ENCODE measurements around the gene ACSL6. TPM values are rescaled to one million over a fixed set of nuclear protein-coding genes. Genes with fewer than 3 reads are reported as not detected.

The ACSL6 gene
- total and polyA plus RNA-seq, 4 donors = 27.9 to 103 (median 74.9) TPM

DNA sequence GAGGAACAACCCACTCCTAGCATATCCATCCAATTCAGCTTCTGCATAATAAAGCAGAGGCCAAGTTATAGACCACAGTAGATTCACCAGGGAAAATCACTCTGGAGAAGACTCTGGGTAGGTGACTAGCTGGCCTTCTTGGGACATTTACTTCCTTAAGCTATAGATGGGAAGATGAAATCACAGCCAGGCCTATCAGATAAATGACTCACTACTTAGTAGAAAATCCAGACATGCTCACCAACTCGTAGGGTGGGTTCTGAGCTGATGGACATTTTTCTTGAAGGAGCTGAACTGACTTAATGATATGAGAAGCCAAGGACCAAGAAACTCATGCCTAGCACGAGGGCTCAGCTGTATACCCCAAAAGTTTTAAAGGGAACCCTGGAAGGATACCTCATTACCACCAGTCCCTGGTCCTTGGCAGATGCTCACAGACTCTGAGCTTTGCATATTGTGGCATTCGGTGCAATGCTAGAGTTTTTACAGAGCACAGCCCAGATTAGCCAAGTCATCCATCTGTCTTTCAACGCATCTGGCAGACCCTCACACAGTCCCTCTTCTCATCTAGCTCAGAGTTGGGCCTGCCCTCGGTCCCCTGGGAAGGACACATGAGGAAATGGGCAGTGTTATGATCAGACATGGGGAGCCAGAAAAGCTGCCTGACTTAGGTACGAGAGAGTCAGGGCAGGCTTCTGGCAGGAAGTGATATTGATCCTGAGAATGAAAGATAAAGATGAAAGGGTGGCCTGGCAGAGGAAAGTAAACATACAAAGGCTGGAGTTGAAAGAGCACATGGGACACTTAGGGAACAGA lies 15.0 kb downstream of the ACSL6 start:
- DNase-seq (ENCODE audit: low read depth in 4 of 6, low spot score in 6 of 6) = no peak
- 69% methylated on average over 3 of the region's 6 CpGs for WGBS (ENCODE audit: insufficient coverage)
- H3K36me3 ChIP-seq (ENCODE audit: control insufficient read depth, insufficient read depth, low read length) = peaks cover 42% of the 10 kb centered on the region
- no peak overlapping the region for H3K27ac ChIP-seq (ENCODE audit: low read depth, low read length)
- no peak overlapping the region for H3K4me3 ChIP-seq (ENCODE audit: low read depth, low read length)
- H3K9me3 ChIP-seq (ENCODE audit: control insufficient read depth, insufficient read depth, low read length) = no peaks in the 10 kb centered on the region
- H3K4me1 ChIP-seq (ENCODE audit: control insufficient read depth, insufficient read depth, low read length) = peaks cover 61% of the 10 kb centered on the region
- H3K27me3 ChIP-seq (ENCODE audit: control insufficient read depth, insufficient read depth, low read length) = no peaks in the 10 kb centered on the region

DNA sequence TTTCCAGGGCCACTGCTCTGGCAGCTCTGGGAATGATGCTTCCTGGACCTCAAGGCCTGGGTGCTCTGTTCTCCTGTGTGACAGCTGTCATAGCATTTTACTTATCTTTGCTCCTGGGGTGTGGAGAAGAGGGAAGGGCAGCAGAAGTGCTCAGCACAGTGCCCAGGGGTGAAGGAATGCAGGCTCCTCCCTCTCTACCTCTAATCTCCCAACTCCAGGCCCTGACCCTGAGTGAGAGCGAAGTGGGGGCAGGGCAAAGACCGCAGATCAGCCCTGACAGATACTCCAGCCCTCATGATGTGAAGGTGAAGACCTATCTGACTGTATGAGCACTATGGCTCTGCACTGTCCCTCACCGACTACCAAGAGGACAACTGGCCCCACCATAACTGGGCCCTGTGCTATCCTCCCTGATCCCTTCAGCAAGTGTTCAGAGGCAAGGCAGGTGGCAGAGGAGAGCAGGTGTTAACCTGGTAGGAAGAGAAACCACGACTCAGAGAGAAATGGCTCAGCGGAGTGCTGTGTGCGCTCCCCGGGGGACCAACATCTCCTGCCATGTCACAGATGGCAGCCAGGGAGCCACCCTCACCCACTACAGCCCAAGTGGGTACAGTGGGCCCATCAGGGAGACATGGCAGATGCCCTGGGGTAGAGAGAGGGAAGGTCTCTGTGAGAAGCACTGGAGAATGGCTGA lies 16.8 kb downstream of the ACSL6 start:
- no peak for DNase-seq (ENCODE audit: low read depth in 4 of 6, low spot score in 6 of 6)
- Histone ChIP-seq H3K36me3 (ENCODE audit: control insufficient read depth, insufficient read depth, low read length) (peaks cover 57% of the 10 kb centered on the region), H3K4me1 (ENCODE audit: control insufficient read depth, insufficient read depth, low read length) (peaks cover 44% of the 10 kb centered on the region), H3K4me3 (ENCODE audit: low read depth, low read length) (no peak overlapping the region), H3K9me3 (ENCODE audit: control insufficient read depth, insufficient read depth, low read length) (no peaks in the 10 kb centered on the region), H3K27me3 (ENCODE audit: control insufficient read depth, insufficient read depth, low read length) (no peaks in the 10 kb centered on the region), H3K27ac (ENCODE audit: low read depth, low read length) (no peak overlapping the region)
- 75% methylated on average over 2 of the region's 7 CpGs for WGBS (ENCODE audit: insufficient coverage)

DNA sequence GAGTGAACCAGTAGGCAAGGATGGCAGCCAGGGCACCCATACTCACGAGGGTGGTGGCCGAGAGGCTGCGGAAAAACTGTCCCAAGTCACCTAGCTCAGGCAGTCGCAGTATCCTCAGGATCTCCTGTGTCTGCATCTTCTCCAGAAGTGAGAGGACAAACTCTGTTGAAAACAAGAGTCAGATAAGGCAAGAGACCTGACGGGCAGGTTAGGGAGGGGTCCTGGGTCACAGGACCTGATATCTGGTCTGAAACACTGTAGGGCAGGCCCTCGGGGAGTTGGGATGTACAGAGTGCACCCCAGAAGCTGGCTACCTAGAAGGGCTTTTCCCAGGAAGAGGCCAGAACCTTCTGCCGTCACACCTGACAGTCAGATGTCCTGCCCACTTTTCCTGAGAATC lies 17.4 kb downstream of the ACSL6 start:
- Histone ChIP-seq H3K9me3 (ENCODE audit: control insufficient read depth, insufficient read depth, low read length) (no peaks in the 10 kb centered on the region), H3K36me3 (ENCODE audit: control insufficient read depth, insufficient read depth, low read length) (peaks cover 59% of the 10 kb centered on the region), H3K27ac (ENCODE audit: low read depth, low read length) (no peak overlapping the region), H3K4me3 (ENCODE audit: low read depth, low read length) (no peak overlapping the region), H3K27me3 (ENCODE audit: control insufficient read depth, insufficient read depth, low read length) (no peaks in the 10 kb centered on the region), H3K4me1 (ENCODE audit: control insufficient read depth, insufficient read depth, low read length) (peaks cover 38% of the 10 kb centered on the region)
- DNase-seq (ENCODE audit: low read depth in 4 of 6, low spot score in 6 of 6) = no peak
- 91% methylated on average over 7 of the region's 7 CpGs for whole genome bisulfite sequencing (ENCODE audit: insufficient coverage)

DNA sequence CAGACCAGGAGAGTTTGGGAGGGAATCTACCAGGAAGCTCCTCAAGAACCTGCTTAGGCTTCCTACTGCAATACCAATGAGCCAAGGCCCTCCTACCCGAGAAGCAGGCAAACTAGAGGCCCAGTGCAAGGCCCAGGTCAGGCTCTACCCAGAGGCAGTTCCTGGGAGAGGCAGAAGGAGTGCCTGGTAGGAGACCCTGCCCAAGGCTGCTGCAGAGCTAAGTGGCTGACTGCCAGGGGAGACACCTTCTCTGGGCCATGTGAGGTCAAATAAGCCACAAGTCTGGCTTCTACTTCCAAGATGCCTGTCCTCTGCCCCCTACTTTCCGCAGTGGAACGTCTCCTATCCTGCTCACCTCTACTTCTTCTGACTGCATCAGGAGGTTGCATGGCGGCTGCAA lies 17.8 kb downstream of the ACSL6 start:
- Histone ChIP-seq H3K27me3 (ENCODE audit: control insufficient read depth, insufficient read depth, low read length) (no peaks in the 10 kb centered on the region), H3K4me1 (ENCODE audit: control insufficient read depth, insufficient read depth, low read length) (peaks cover 34% of the 10 kb centered on the region), H3K27ac (ENCODE audit: low read depth, low read length) (no peak overlapping the region), H3K9me3 (ENCODE audit: control insufficient read depth, insufficient read depth, low read length) (no peaks in the 10 kb centered on the region), H3K36me3 (ENCODE audit: control insufficient read depth, insufficient read depth, low read length) (peaks cover 63% of the 10 kb centered on the region), H3K4me3 (ENCODE audit: low read depth, low read length) (no peak overlapping the region)
- 95% methylated on average over 4 of the region's 4 CpGs for WGBS (ENCODE audit: insufficient coverage)
- no peak for DNase-seq (ENCODE audit: low read depth in 4 of 6, low spot score in 6 of 6)

DNA sequence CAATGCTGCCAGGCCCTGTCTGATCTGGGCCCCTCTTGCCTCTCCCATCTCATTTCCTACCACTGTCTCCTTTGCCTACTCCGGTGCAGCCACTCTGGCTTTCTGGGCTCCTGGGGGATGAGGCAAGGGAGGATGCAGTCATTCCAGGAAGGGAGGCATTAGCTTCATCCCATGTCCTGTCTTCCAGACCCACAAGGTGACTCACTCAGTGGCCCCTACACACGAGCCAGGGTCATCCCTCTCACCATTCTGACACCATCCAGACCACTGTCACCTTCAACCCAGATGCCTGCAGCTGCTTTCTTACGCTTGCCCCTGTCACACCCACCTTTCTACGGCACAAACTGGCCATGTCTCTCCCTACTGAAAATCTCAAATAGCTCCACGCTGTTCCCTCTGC lies 19.1 kb downstream of the ACSL6 start:
- Histone ChIP-seq H3K36me3 (ENCODE audit: control insufficient read depth, insufficient read depth, low read length) (peaks cover 72% of the 10 kb centered on the region), H3K9me3 (ENCODE audit: control insufficient read depth, insufficient read depth, low read length) (no peaks in the 10 kb centered on the region), H3K4me3 (ENCODE audit: low read depth, low read length) (no peak overlapping the region), H3K27ac (ENCODE audit: low read depth, low read length) (no peak overlapping the region), H3K4me1 (ENCODE audit: control insufficient read depth, insufficient read depth, low read length) (peaks cover 21% of the 10 kb centered on the region), H3K27me3 (ENCODE audit: control insufficient read depth, insufficient read depth, low read length) (no peaks in the 10 kb centered on the region)
- WGBS (ENCODE audit: insufficient coverage) = 79% methylated on average over 5 of the region's 5 CpGs
- DNase-seq (ENCODE audit: low read depth in 4 of 6, low spot score in 6 of 6) = no peak

DNA sequence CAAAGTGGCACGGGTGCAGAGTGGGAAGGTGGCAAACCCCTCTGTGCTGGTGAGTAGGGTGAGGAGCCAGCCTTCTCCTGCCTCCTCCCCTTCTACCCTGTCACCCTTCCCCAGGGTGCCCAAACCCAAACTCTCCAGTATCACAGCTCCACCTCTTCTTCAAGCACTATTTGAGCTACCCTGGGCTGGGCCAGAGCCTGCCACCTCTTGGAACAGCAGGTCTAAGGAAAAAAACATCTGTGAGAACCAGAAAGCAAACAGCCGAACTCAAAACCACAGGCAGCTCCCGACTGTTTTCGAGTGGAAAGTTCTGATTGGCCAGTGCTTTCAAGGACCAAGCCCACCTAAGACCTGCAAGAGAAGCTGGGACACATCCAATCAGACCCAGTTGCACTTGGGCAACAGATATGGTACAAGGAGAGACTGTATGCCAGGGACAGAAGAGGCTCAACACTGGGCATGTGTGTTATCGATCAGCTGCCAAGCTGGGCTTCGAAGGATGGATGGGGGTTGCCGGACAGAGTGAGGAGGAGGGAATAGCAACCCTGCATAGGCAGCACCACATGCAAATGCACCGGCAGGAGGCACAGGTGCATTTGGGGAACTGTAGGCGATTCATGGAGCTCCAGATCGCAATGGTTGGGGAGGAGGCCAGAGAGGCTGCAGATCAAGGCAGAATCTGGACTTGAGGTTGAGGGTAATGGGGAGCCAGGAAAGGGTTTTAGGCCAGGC lies 19.7 kb downstream of the ACSL6 start:
- peaks cover 76% of the 10 kb centered on the region for H3K36me3 ChIP-seq (ENCODE audit: control insufficient read depth, insufficient read depth, low read length)
- no peaks in the 10 kb centered on the region for H3K9me3 ChIP-seq (ENCODE audit: control insufficient read depth, insufficient read depth, low read length)
- H3K4me3 ChIP-seq (ENCODE audit: low read depth, low read length) = no peak overlapping the region
- no peaks in the 10 kb centered on the region for H3K27me3 ChIP-seq (ENCODE audit: control insufficient read depth, insufficient read depth, low read length)
- no peak overlapping the region for H3K27ac ChIP-seq (ENCODE audit: low read depth, low read length)
- WGBS (ENCODE audit: insufficient coverage) = 45% methylated on average over 8 of the region's 10 CpGs
- H3K4me1 ChIP-seq (ENCODE audit: control insufficient read depth, insufficient read depth, low read length) = peaks cover 15% of the 10 kb centered on the region
- no peak for DNase-seq (ENCODE audit: low read depth in 4 of 6, low spot score in 6 of 6)

DNA sequence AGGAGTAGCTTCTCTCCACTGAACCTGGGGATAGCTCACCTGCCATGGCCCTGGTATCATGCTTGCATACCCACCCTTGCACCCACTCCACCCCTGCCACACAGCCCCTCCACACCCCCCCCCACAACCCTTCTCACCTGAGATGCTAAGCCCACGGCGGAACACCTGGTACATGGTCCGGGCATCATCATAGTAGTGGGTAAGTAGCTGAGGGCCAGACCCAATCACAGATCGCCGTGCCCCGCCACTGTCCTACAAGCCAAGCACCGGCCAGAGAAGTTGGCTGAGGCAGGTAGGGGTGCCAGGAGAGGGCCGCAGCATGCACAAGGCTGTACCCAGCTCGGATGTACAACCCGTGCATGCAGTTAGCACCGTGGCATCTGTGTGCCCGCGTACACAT lies 20.7 kb downstream of the ACSL6 start:
- Histone ChIP-seq H3K9me3 (ENCODE audit: control insufficient read depth, insufficient read depth, low read length) (no peaks in the 10 kb centered on the region), H3K4me3 (ENCODE audit: low read depth, low read length) (no peak overlapping the region), H3K36me3 (ENCODE audit: control insufficient read depth, insufficient read depth, low read length) (peaks cover 85% of the 10 kb centered on the region), H3K27me3 (ENCODE audit: control insufficient read depth, insufficient read depth, low read length) (no peaks in the 10 kb centered on the region), H3K4me1 (ENCODE audit: control insufficient read depth, insufficient read depth, low read length) (peaks cover 15% of the 10 kb centered on the region), H3K27ac (ENCODE audit: low read depth, low read length) (no peak overlapping the region)
- over 99% methylated on average over 10 of the region's 13 CpGs for WGBS (ENCODE audit: insufficient coverage)
- no peak for DNase-seq (ENCODE audit: low read depth in 4 of 6, low spot score in 6 of 6)

DNA sequence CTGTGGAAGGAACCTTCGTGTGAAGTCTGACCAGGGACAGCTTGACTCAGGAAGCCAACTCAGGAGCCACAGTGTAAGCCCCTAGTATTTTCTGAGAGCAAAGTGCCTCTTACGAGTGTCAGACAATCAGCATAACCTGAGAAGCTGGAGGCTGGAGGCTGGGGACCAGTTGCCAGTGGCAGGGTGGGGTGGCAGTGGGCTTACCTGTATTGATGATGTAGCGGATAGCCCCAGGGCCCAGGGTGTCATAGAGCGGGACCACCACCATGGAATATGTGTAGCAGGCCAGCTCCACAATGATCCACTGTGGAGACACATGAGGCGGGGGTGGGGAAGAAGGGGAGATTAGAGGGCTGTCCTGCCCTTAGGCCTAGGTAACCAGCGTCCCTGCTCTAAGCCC lies 22.9 kb downstream of the ACSL6 start:
- Histone ChIP-seq H3K4me3 (ENCODE audit: low read depth, low read length) (no peak overlapping the region), H3K27me3 (ENCODE audit: control insufficient read depth, insufficient read depth, low read length) (no peaks in the 10 kb centered on the region), H3K27ac (ENCODE audit: low read depth, low read length) (no peak overlapping the region), H3K36me3 (ENCODE audit: control insufficient read depth, insufficient read depth, low read length) (peaks cover 88% of the 10 kb centered on the region), H3K4me1 (ENCODE audit: control insufficient read depth, insufficient read depth, low read length) (peaks cover 24% of the 10 kb centered on the region), H3K9me3 (ENCODE audit: control insufficient read depth, insufficient read depth, low read length) (no peaks in the 10 kb centered on the region)
- no peak for DNase-seq (ENCODE audit: low read depth in 4 of 6, low spot score in 6 of 6)
- WGBS (ENCODE audit: insufficient coverage) = 90% methylated on average over 6 of the region's 6 CpGs

DNA sequence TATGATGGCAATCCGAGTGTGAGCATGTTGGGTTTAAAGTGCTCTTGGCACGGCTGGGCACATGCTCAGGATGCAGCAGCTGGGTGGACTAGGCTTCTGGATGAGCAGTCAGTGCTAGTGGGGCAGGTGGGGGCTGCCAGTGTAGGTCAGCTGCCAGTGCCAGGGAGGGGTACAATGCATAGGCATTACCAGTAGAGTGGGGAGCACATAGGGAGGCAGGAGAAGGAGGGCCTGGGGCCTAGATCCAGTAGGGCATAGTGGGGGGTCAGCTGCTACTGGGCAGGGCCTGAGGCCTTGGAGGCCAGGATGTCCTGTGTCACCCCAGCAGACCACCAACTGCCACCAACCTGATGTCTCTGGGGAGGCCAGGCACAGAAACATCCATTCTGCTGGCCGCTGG lies 24.2 kb downstream of the ACSL6 start:
- Histone ChIP-seq H3K27ac (ENCODE audit: low read depth, low read length) (no peak overlapping the region), H3K36me3 (ENCODE audit: control insufficient read depth, insufficient read depth, low read length) (peaks cover 85% of the 10 kb centered on the region)
- WGBS (ENCODE audit: insufficient coverage) = 84% methylated on average over 2 of the region's 3 CpGs

More for the DNA sequence above, 24.2 kb downstream of the ACSL6 start:
- peaks cover 26% of the 10 kb centered on the region for H3K4me1 ChIP-seq (ENCODE audit: control insufficient read depth, insufficient read depth, low read length)
- H3K9me3 ChIP-seq (ENCODE audit: control insufficient read depth, insufficient read depth, low read length) = no peaks in the 10 kb centered on the region
- no peaks in the 10 kb centered on the region for H3K27me3 ChIP-seq (ENCODE audit: control insufficient read depth, insufficient read depth, low read length)
- no peak overlapping the region for H3K4me3 ChIP-seq (ENCODE audit: low read depth, low read length)
- no peak for DNase-seq (ENCODE audit: low read depth in 4 of 6, low spot score in 6 of 6)
